DMS114 treated with DMSO at 0.1 percent for 48 hours (cell line): Measurements from ENCODE around the gene C16orf92.

ENCODE experiments used
- DNase-seq: peaks from one replicate; lab custom pipeline; 2025; ENCODE audit not compliant: unreplicated experiment; lab: John Stamatoyannopoulos, UW

C16orf92 gene

GRCh38 chr16:30054959-30055553 is 32.1 kb downstream of the C16orf92 start:
- DNase-seq: no peak

GRCh38 chr16:30060346-30060745 is 37.3 kb downstream of the C16orf92 start:
- no peak for DNase-seq

- DNase-seq: no peak
These were observed 38.0 kb downstream of the C16orf92 start for GRCh38 chr16:30060836-30061554.

- DNase-seq: no peak
These were observed 40.4 kb downstream of the C16orf92 start for GRCh38 chr16:30063278-30063892.

- peak; percentile 61 for DNase-seq
These were observed 41.1 kb downstream of the C16orf92 start for GRCh38 chr16:30063893-30064728.

- DNase-seq: no peak
These were observed 41.7 kb downstream of the C16orf92 start for GRCh38 chr16:30064729-30065101.

- DNase-seq: peak; percentile 91
These were observed 42.3 kb downstream of the C16orf92 start, which contains the start of gene ALDOA for GRCh38 chr16:30065102-30065942. ALDOA (plus strand) TSS chr16:30065760; CDS start chr16:30066898, 1,138 bp downstream.

- DNase-seq: no peak
These were observed 43.2 kb downstream of the C16orf92 start for GRCh38 chr16:30065943-30066760.

GRCh38 chr16:30066761-30067583 is 44.0 kb downstream of the C16orf92 start:
- DNase-seq: no peak

GRCh38 chr16:30067584-30067916 is 44.6 kb downstream of the C16orf92 start:
- DNase-seq: no peak

- DNase-seq: no peak
These were observed 45.3 kb downstream of the C16orf92 start for GRCh38 chr16:30068333-30068732.

GRCh38 chr16:30068750-30069610 is 46.0 kb downstream of the C16orf92 start:
- no peak for DNase-seq

- no peak for DNase-seq
These were observed 46.8 kb downstream of the C16orf92 start for GRCh38 chr16:30069611-30070462.

- DNase-seq: no peak
These were observed 47.5 kb downstream of the C16orf92 start for GRCh38 chr16:30070490-30070889.
